Sigmoid colon (tissue), 4 donors: ENCODE results near the gene CMC4.

ENCODE experiments used
- CTCF ChIP-seq, 4 experiments: fragments of 450-650 bp in 3 of 4; fragments of 200-600 bp in 1 of 4; IDR thresholded peaks; one replicate each; pipeline ENCODE4 v1.5.1; 2016 to 2019; ENCODE audit warnings: antibody characterized with exemption in 4 of 4, mild to moderate bottlenecking in 3 of 4, moderate library complexity in 2 of 4
- EP300 ChIP-seq, 4 donors: sonication (generic); formaldehyde crosslinking; IDR thresholded peaks; one replicate each; pipeline ENCODE4 v1.6.1; 2017; ENCODE audit warnings: antibody characterized with exemption in 4 of 4

GRCh38 chrX:155056471-155056870 is 14.5 kb downstream of the CMC4 start:
- TF ChIP-seq CTCF (IDR thresholded peaks at IDR 0.05) (no peak), EP300 (IDR thresholded peaks at IDR 0.05) (no peak)
